SK-N-SH (cell line): ENCODE results near the gene KIAA1210. TPM values are rescaled to one million over a fixed set of nuclear protein-coding genes. Genes with fewer than 3 reads are reported as not detected.

ENCODE experiments used
- CTCF ChIA-PET: fragments of 300-600, 350-600 bp; formaldehyde crosslinking; extraction: SDS; loops from one replicate; lab custom pipeline; 2021; lab: Yijun Ruan, JAX
- POLR2A ChIA-PET: fragments of 350-600 bp; sonication (Branson Sonifier 250); formaldehyde crosslinking; extraction: SDS; loops from one replicate; lab custom pipeline; 2020; ENCODE audit warnings: antibody characterized with exemption, inconsistent platforms; lab: Yijun Ruan, JAX
- DNase-seq: peaks from one replicate; pipeline ENCODE4 v3.0.0; 2012
- H2AFZ ChIP-seq: fragments of 200-600 bp; sonication (generic); 2 replicates; pipeline ENCODE4 v1.8.1; 2016; ENCODE audit warnings: antibody characterized with exemption, mild to moderate bottlenecking, low read depth
- H3F3A ChIP-seq: fragments of 200-600 bp; sonication (generic); replicated peaks from 2 replicates; pipeline ENCODE3; 2016; ENCODE audit warnings: antibody characterized with exemption, mild to moderate bottlenecking; ENCODE audit not compliant: insufficient read depth
- H3K27ac ChIP-seq, 2 experiments: fragments of 200-500 bp in 1 of 2; fragments of 200-600 bp in 1 of 2; sonication (Bioruptor generic) in 1 of 2; sonication (generic), shearing (Covaris generic) in 1 of 2; 2 replicates each; pipeline versions ENCODE4 v1.5.1 to v1.6.1; 2014 to 2016; ENCODE audit warnings: low read depth in 2 of 2, inconsistent platforms in 1 of 2, low read length in 1 of 2, mild to moderate bottlenecking in 1 of 2, mixed read lengths in 1 of 2
- H3K27me3 ChIP-seq: fragments of 200-600 bp; sonication (generic), shearing (Covaris generic); 2 replicates; pipeline ENCODE4 v1.6.1; 2016; ENCODE audit warnings: mixed run types; ENCODE audit not compliant: insufficient read depth
- H3K36me3 ChIP-seq, 2 experiments: fragments of 200-500 bp in 1 of 2; fragments of 200-600 bp in 1 of 2; sonication (Bioruptor generic) in 1 of 2; sonication (generic) in 1 of 2; replicated peaks in 1 of 2; 2 replicates each; pipeline versions ENCODE3 to v1.5.1; 2014 to 2016; ENCODE audit warnings: low read length in 1 of 2, mild to moderate bottlenecking in 1 of 2; ENCODE audit not compliant: insufficient read depth in 2 of 2, control insufficient read depth in 1 of 2
- H3K4me1 ChIP-seq, 2 experiments: fragments of 200-500 bp in 1 of 2; fragments of 200-600 bp in 1 of 2; sonication (Bioruptor generic) in 1 of 2; sonication (generic), shearing (Covaris generic) in 1 of 2; 2 replicates each; pipeline versions ENCODE4 v1.5.1 to v1.6.1; 2014 to 2016; ENCODE audit warnings: low read depth in 1 of 2, low read length in 1 of 2, mixed run types in 1 of 2; ENCODE audit not compliant: insufficient read depth in 2 of 2, control insufficient read depth in 1 of 2
- H3K4me2 ChIP-seq: fragments of 200-600 bp; sonication (generic), shearing (Covaris generic); 2 replicates; pipeline ENCODE4 v1.6.1; 2017; ENCODE audit warnings: mixed run types
- H3K4me3 ChIP-seq, 2 experiments: fragments of 200-500 bp in 1 of 2; fragments of 200-600 bp in 1 of 2; sonication (Bioruptor generic) in 1 of 2; sonication (generic), shearing (Covaris generic) in 1 of 2; 2 replicates each; pipeline versions ENCODE4 v1.5.1 to v1.8.1; 2014 to 2016; ENCODE audit warnings: low read depth in 2 of 2, inconsistent platforms in 1 of 2, low read length in 1 of 2, mild to moderate bottlenecking in 1 of 2, mixed read lengths in 1 of 2, moderate library complexity in 1 of 2
- H3K79me2 ChIP-seq: fragments of 200-600 bp; sonication (generic); 2 replicates; pipeline ENCODE4 v1.8.1; 2017; ENCODE audit warnings: mild to moderate bottlenecking; ENCODE audit not compliant: insufficient read depth
- H3K9ac ChIP-seq: fragments of 200-600 bp; sonication (generic); 2 replicates; pipeline ENCODE4 v1.6.1; 2017; ENCODE audit warnings: mixed run types
- H3K9me2 ChIP-seq: fragments of 200-600 bp; sonication (generic); 2 replicates; pipeline ENCODE4 v1.6.1; 2017; ENCODE audit warnings: mixed run types
- H3K9me3 ChIP-seq: fragments of 200-600 bp; sonication (generic); 2 replicates; pipeline ENCODE4 v1.6.1; 2017; ENCODE audit warnings: mixed run types, mild to moderate bottlenecking, moderate library complexity
- H4K20me1 ChIP-seq: fragments of 200-600 bp; sonication (generic); 2 replicates; pipeline ENCODE4 v1.6.1; 2017; ENCODE audit warnings: mild to moderate bottlenecking, mixed run types; ENCODE audit not compliant: insufficient read depth
- CTCF ChIP-seq: fragments of 200-600 bp; sonication (generic); IDR thresholded peaks from 2 replicates; pipeline ENCODE4 v1.6.1; 2017; ENCODE audit warnings: antibody characterized with exemption, mild to moderate bottlenecking, moderate library complexity
- ELF1 ChIP-seq: IDR thresholded peaks from 2 replicates; pipeline ENCODE4 v1.4.0; 2012
- GATA2 ChIP-seq: sonication (generic); formaldehyde crosslinking; IDR thresholded peaks from 2 replicates; pipeline ENCODE4 v1.5.0; 2020; ENCODE audit warnings: mild to moderate bottlenecking, missing genetic modification reagents
- MXI1 ChIP-seq: IDR thresholded peaks from 2 replicates; pipeline ENCODE4 v1.6.1; 2012; ENCODE audit warnings: mild to moderate bottlenecking, low read depth, low read length, improper control_type of control experiment
- POLR2AphosphoS5 ChIP-seq: IDR thresholded peaks from 2 replicates; pipeline ENCODE4 v1.6.1; 2012; ENCODE audit warnings: low read depth, low read length
- RAD21 ChIP-seq: IDR thresholded peaks from 2 replicates; pipeline ENCODE4 v1.6.1; 2012; ENCODE audit warnings: mild to moderate bottlenecking, low read length
- REST ChIP-seq: IDR thresholded peaks from 2 replicates; pipeline ENCODE4 v1.6.1; 2012; ENCODE audit warnings: mild to moderate bottlenecking, low read depth, low read length, moderate library complexity
- RFX5 ChIP-seq: IDR thresholded peaks from 2 replicates; pipeline ENCODE4 v1.6.1; 2012; ENCODE audit warnings: mild to moderate bottlenecking, improper control_type of control experiment, low read length
- SMC3 ChIP-seq: IDR thresholded peaks from 2 replicates; pipeline ENCODE4 v1.6.1; 2012; ENCODE audit warnings: low read depth, low read length, improper control_type of control experiment
- TAF1 ChIP-seq: IDR thresholded peaks from 2 replicates; pipeline ENCODE4 v1.6.1; 2012; ENCODE audit warnings: low read depth, mild to moderate bottlenecking, low read length, moderate library complexity, borderline replicate concordance
- TCF12 ChIP-seq: IDR thresholded peaks from 2 replicates; pipeline ENCODE4 v1.4.0; 2012
- USF2 ChIP-seq: fragments of 150-350 bp; IDR thresholded peaks from 2 replicates; pipeline ENCODE4 v1.6.1; 2017; ENCODE audit warnings: antibody characterized with exemption, low read length, low read depth, borderline replicate concordance
- WGBS: methylation state at CpG from one replicate; pipeline ENCODE4 v1.1.6; 2017; ENCODE audit warnings: low lambda C conversion rate; 5-methylcytosine and 5-hydroxymethylcytosine counted together
- polyA plus RNA-seq, 3 experiments: library from polyadenylated mRNA; depleted of rRNA; stranded (reverse); fragments of >200 nt; gene quantifications; 2 replicates each; pipeline ENCODE4 v1.2.3, GENCODE V29; 2012

The KIAA1210 gene
- polyA plus RNA-seq, 1 of the 3 experiments (the other 2 are of a cell fraction) = not detected

- no peak for TF ChIP-seq MXI1
- no peak for TF ChIP-seq POLR2AphosphoS5
- TF ChIP-seq TCF12 = no peak
- TF ChIP-seq, all 33 proteins: peak for 0
Measured at GRCh38 chrX:119090627-119091026, 37.0 kb downstream of the KIAA1210 start (continued).

GRCh38 chrX:119089619-119090018 is 38.0 kb downstream of the KIAA1210 start:
- CTCF ChIA-PET = interaction anchor here (0.9 kb wide), 1 partner anchor 85 kb away, joined by 3 read pairs; no protein-coding TSS in a partner anchor
- Histone ChIP-seq H3F3A (no peaks in the 10 kb centered on the region), H3K9me3 (no peaks in the 10 kb centered on the region), H3K27ac (no peak overlapping the region), H3K27me3 (peaks cover 54% of the 10 kb centered on the region; the same call in 1 of the 2 replicates), H3K36me3 (no peaks in the 10 kb centered on the region), H4K20me1 (no peaks in the 10 kb centered on the region), H3K4me1 (no peaks in the 10 kb centered on the region), H3K9ac (no peak overlapping the region), H2AFZ (no peak overlapping the region), H3K9me2 (no peaks in the 10 kb centered on the region), H3K4me2 (no peak overlapping the region), H3K79me2 (no peaks in the 10 kb centered on the region), H3K4me3 (no peak overlapping the region)
- TF ChIP-seq GATA2 (CRISPR knock-in tag) = no peak
- 16% methylated on average over 1 of the region's 1 CpG for WGBS
- DNase-seq = no peak
- POLR2A ChIA-PET = no interaction called here

GRCh38 chrX:119087121-119087520 is 40.5 kb downstream of the KIAA1210 start:
- Histone ChIP-seq H3F3A (no peaks in the 10 kb centered on the region), H3K4me3 (no peak overlapping the region), H3K27me3 (peaks cover 45% of the 10 kb centered on the region; the same call in 1 of the 2 replicates), H3K36me3 (no peaks in the 10 kb centered on the region), H3K9ac (no peak overlapping the region), H3K9me3 (no peaks in the 10 kb centered on the region), H2AFZ (no peak overlapping the region), H3K4me2 (no peak overlapping the region), H4K20me1 (no peaks in the 10 kb centered on the region), H3K27ac (no peak overlapping the region), H3K79me2 (no peaks in the 10 kb centered on the region), H3K4me1 (no peaks in the 10 kb centered on the region), H3K9me2 (no peaks in the 10 kb centered on the region)
- TF ChIP-seq ELF1 (no peak), SMC3 (no peak), RAD21 (no peak), USF2 (no peak), TAF1 (no peak), MXI1 (no peak)
- POLR2A ChIA-PET = no interaction called here
- no peak for DNase-seq
- CTCF ChIA-PET = no interaction called here
- 0% methylated on average over 1 of the region's 1 CpG for WGBS

GRCh38 chrX:119084766-119085165 is 42.8 kb downstream of the KIAA1210 start:
- Histone ChIP-seq H2AFZ (no peak overlapping the region), H4K20me1 (no peaks in the 10 kb centered on the region), H3K4me3 (no peak overlapping the region), H3K27me3 (peaks cover 65% of the 10 kb centered on the region; the same call in 1 of the 2 replicates), H3K4me1 (no peaks in the 10 kb centered on the region), H3K27ac (no peak overlapping the region), H3K4me2 (no peak overlapping the region), H3K9me2 (no peaks in the 10 kb centered on the region), H3K9ac (no peak overlapping the region), H3K9me3 (no peaks in the 10 kb centered on the region), H3K79me2 (no peaks in the 10 kb centered on the region), H3F3A (no peaks in the 10 kb centered on the region), H3K36me3 (no peaks in the 10 kb centered on the region)
- WGBS = 3% methylated on average over 3 of the region's 3 CpGs
- POLR2A ChIA-PET = no interaction called here
- DNase-seq = no peak
- CTCF ChIA-PET = interaction anchor here (0.8 to 1.7 kb wide), 3 partner anchors 10 to 34 kb away, joined by 3 to 4 read pairs (median 3); no protein-coding TSS in a partner anchor
- TF ChIP-seq REST (no peak), RFX5 (no peak), CTCF (no peak), MXI1 (no peak), POLR2AphosphoS5 (no peak)
